ENCODE results near the gene PPP2R5C.

The PPP2R5C gene

GRCh38 chr14:101926085-101926484 lies 164.6 kb downstream of the PPP2R5C start:
- no peak for DNase-seq

GRCh38 chr14:101926620-101927019 lies 165.1 kb downstream of the PPP2R5C start:
- DNase-seq = no peak

- peak; percentile 13 for DNase-seq
Observed at GRCh38 chr14:101927859-101928258, 166.3 kb downstream of the PPP2R5C start.

GRCh38 chr14:101928415-101928841 lies 166.9 kb downstream of the PPP2R5C start:
- no peak for DNase-seq

GRCh38 chr14:101929096-101929495 lies 167.6 kb downstream of the PPP2R5C start:
- DNase-seq = no peak

GRCh38 chr14:101929946-101930345 lies 168.4 kb downstream of the PPP2R5C start:
- no peak for DNase-seq

GRCh38 chr14:101932673-101933072 lies 171.2 kb downstream of the PPP2R5C start:
- DNase-seq = no peak

- DNase-seq = no peak
Observed at GRCh38 chr14:101933209-101933608, 171.7 kb downstream of the PPP2R5C start.

- DNase-seq = no peak
Observed at GRCh38 chr14:101934601-101935150, 173.2 kb downstream of the PPP2R5C start.

GRCh38 chr14:101937926-101938767 lies 176.6 kb downstream of the PPP2R5C start:
- no peak for DNase-seq

GRCh38 chr14:101939646-101940170 lies 178.2 kb downstream of the PPP2R5C start:
- no peak for DNase-seq

- DNase-seq = no peak
Observed at GRCh38 chr14:101944451-101944850, 182.9 kb downstream of the PPP2R5C start.

GRCh38 chr14:101945171-101945570 lies 183.7 kb downstream of the PPP2R5C start:
- DNase-seq = no peak

GRCh38 chr14:101947577-101947903 lies 186.0 kb downstream of the PPP2R5C start:
- peak; percentile 32 for DNase-seq

GRCh38 chr14:101947904-101948665 lies 186.6 kb downstream of the PPP2R5C start:
- peak; percentile 100 for DNase-seq

GRCh38 chr14:101948666-101949216 lies 187.2 kb downstream of the PPP2R5C start:
- no peak for DNase-seq

- DNase-seq = no peak
Observed at GRCh38 chr14:101950100-101950499, 188.6 kb downstream of the PPP2R5C start.

GRCh38 chr14:101950516-101951215 lies 189.2 kb downstream of the PPP2R5C start:
- no peak for DNase-seq

GRCh38 chr14:101953151-101953550 lies 191.6 kb downstream of the PPP2R5C start:
- no peak for DNase-seq

- DNase-seq = no peak
Observed at GRCh38 chr14:101954501-101954900, 193.0 kb downstream of the PPP2R5C start.

GRCh38 chr14:101955695-101956161 lies 194.2 kb downstream of the PPP2R5C start:
- DNase-seq = no peak

- no peak for DNase-seq
Observed at GRCh38 chr14:101956179-101956885, 194.8 kb downstream of the PPP2R5C start.

All from CD4-positive, alpha-beta T cell treated with Interferon gamma for 1 hour (primary cell).